H9 (cell line): ENCODE results near the gene PITPNM1. TPM values are rescaled to one million over a fixed set of nuclear protein-coding genes. Genes with fewer than 3 reads are reported as not detected.

Source experiments
- DNase-seq: peaks from one replicate; pipeline ENCODE4 v3.0.0-alpha.2; 2017
- H2AFZ ChIP-seq: one replicate; pipeline ENCODE4 v1.6.1; 2013; ENCODE audit warnings: mild to moderate bottlenecking, low read length, control low read depth, moderate library complexity
- H2AK5ac ChIP-seq: 2 replicates; pipeline ENCODE4 v1.6.1; 2013; ENCODE audit warnings: low read length, control low read depth, mixed read lengths; ENCODE audit not compliant: insufficient read length
- H2BK120ac ChIP-seq: one replicate; pipeline ENCODE4 v1.6.1; 2013; ENCODE audit warnings: low read depth, mild to moderate bottlenecking, low read length, control low read depth, inconsistent platforms; ENCODE audit not compliant: poor library complexity, severe bottlenecking
- H2BK12ac ChIP-seq: 2 replicates; pipeline ENCODE4 v1.6.1; 2013; ENCODE audit warnings: low read length, control low read depth, mixed read lengths, low read depth; ENCODE audit not compliant: insufficient read length
- H2BK15ac ChIP-seq: 2 replicates; pipeline ENCODE4 v1.6.1; 2013; ENCODE audit warnings: low read depth, low read length, control low read depth
- H2BK20ac ChIP-seq: one replicate; pipeline ENCODE4 v1.6.1; 2013; ENCODE audit warnings: low read depth, mild to moderate bottlenecking, low read length, control low read depth, inconsistent platforms; ENCODE audit not compliant: poor library complexity, severe bottlenecking
- H2BK5ac ChIP-seq: 2 replicates; pipeline ENCODE4 v1.6.1; 2013; ENCODE audit warnings: low read length, control low read depth, mixed read lengths; ENCODE audit not compliant: insufficient read length
- H3K14ac ChIP-seq: 2 replicates; pipeline ENCODE4 v1.6.1; 2013; ENCODE audit warnings: low read length, control low read depth; ENCODE audit not compliant: insufficient read depth
- H3K18ac ChIP-seq: 2 replicates; pipeline ENCODE4 v1.6.1; 2013; ENCODE audit warnings: low read depth, mild to moderate bottlenecking, mixed read lengths, low read length, control low read depth; ENCODE audit not compliant: insufficient read length
- H3K23ac ChIP-seq: 2 replicates; pipeline ENCODE4 v1.6.1; 2013; ENCODE audit warnings: low read length, control low read depth, mixed read lengths, low read depth; ENCODE audit not compliant: insufficient read length
- H3K23me2 ChIP-seq: 2 replicates; pipeline ENCODE4 v1.6.1; 2013; ENCODE audit warnings: low read depth, mild to moderate bottlenecking, mixed read lengths, low read length, control low read depth; ENCODE audit not compliant: insufficient read length, poor library complexity, severe bottlenecking
- H3K27ac ChIP-seq: 2 replicates; pipeline ENCODE4 v1.5.1; 2013; ENCODE audit warnings: low read length, control low read depth, mixed read lengths, low read depth; ENCODE audit not compliant: insufficient read length
- H3K27me3 ChIP-seq: 2 replicates; pipeline ENCODE4 v1.6.1; 2013; ENCODE audit warnings: low read length, control low read depth, inconsistent platforms; ENCODE audit not compliant: insufficient read depth
- H3K4ac ChIP-seq: 2 replicates; pipeline ENCODE4 v1.6.1; 2013; ENCODE audit warnings: low read depth, mild to moderate bottlenecking, control low read depth, inconsistent platforms, low read length, moderate library complexity
- H3K4me1 ChIP-seq: 2 replicates; pipeline ENCODE4 v1.6.1; 2013; ENCODE audit warnings: low read length, control low read depth, inconsistent platforms; ENCODE audit not compliant: insufficient read depth
- H3K4me2 ChIP-seq: 2 replicates; pipeline ENCODE4 v1.6.1; 2013; ENCODE audit warnings: low read length, control low read depth, mixed read lengths; ENCODE audit not compliant: insufficient read length, insufficient read depth
- H3K56ac ChIP-seq: 2 replicates; pipeline ENCODE4 v1.6.1; 2013; ENCODE audit warnings: low read depth, mild to moderate bottlenecking, mixed read lengths, low read length, control low read depth; ENCODE audit not compliant: insufficient read length
- H3K79me1 ChIP-seq: 2 replicates; pipeline ENCODE4 v1.6.1; 2013; ENCODE audit warnings: low read depth, mild to moderate bottlenecking, moderate library complexity, low read length, control low read depth, inconsistent platforms; ENCODE audit not compliant: insufficient read depth, poor library complexity, severe bottlenecking
- H3K79me2 ChIP-seq: 2 replicates; pipeline ENCODE4 v1.6.1; 2013; ENCODE audit warnings: low read length, control low read depth, inconsistent platforms; ENCODE audit not compliant: insufficient read depth
- H3K9ac ChIP-seq: 2 replicates; pipeline ENCODE4 v1.6.1; 2013; ENCODE audit warnings: low read length, control low read depth, mixed read lengths; ENCODE audit not compliant: insufficient read length; ENCODE audit errors: extremely low read depth
- H3K9me3 ChIP-seq: one replicate; pipeline ENCODE4 v1.6.1; 2013; ENCODE audit warnings: low read depth, low read length, inconsistent platforms; ENCODE audit not compliant: control insufficient read depth
- H3T11ph ChIP-seq: one replicate; pipeline ENCODE4 v1.6.1; 2013; ENCODE audit warnings: mild to moderate bottlenecking, low read length, control low read depth, inconsistent platforms
- H4K20me1 ChIP-seq: one replicate; pipeline ENCODE4 v1.6.1; 2013; ENCODE audit not compliant: control insufficient read depth, insufficient read length, insufficient read depth
- H4K5ac ChIP-seq: 2 replicates; pipeline ENCODE4 v1.6.1; 2013; ENCODE audit warnings: low read depth, mild to moderate bottlenecking, mixed read lengths, low read length, control low read depth; ENCODE audit not compliant: insufficient read length
- H4K8ac ChIP-seq: replicated peaks from 2 replicates; pipeline ENCODE4 v1.6.1; 2013; ENCODE audit warnings: low read length, control low read depth, mixed read lengths, low read depth; ENCODE audit not compliant: insufficient read length
- H4K91ac ChIP-seq: 2 replicates; pipeline ENCODE4 v1.6.1; 2013; ENCODE audit warnings: low read depth, mild to moderate bottlenecking, moderate library complexity, mixed read lengths, low read length, control low read depth; ENCODE audit not compliant: insufficient read length
- H3K27ac Mint-ChIP-seq, 3 experiments: 2 replicates in 2 of 3; 3 replicates in 1 of 3; pipeline ENCODE4 v1.8.0; 2020 to 2021; ENCODE audit warnings: mixed read lengths in 3 of 3, mild to moderate bottlenecking in 1 of 3, moderate library complexity in 1 of 3
- H3K27me3 Mint-ChIP-seq: 2 replicates; pipeline ENCODE4 v1.8.0; 2021; ENCODE audit warnings: low read depth, mild to moderate bottlenecking, moderate library complexity, mixed read lengths
- H3K36me3 Mint-ChIP-seq, 3 experiments: 2 replicates in 2 of 3; 3 replicates in 1 of 3; pipeline ENCODE4 v1.8.0; 2020 to 2021; ENCODE audit warnings: low read depth in 3 of 3, mixed read lengths in 3 of 3; ENCODE audit not compliant: insufficient read depth in 1 of 3
- H3K4me1 Mint-ChIP-seq, 2 experiments: 2 replicates each; pipeline ENCODE4 v1.8.0; 2020; ENCODE audit warnings: mixed read lengths in 2 of 2
- H3K4me3 Mint-ChIP-seq, 2 experiments: 2 replicates in 1 of 2; 3 replicates in 1 of 2; pipeline ENCODE4 v1.8.0; 2020 to 2021; ENCODE audit warnings: mild to moderate bottlenecking in 2 of 2, mixed read lengths in 2 of 2, moderate library complexity in 1 of 2
- H3K9me3 Mint-ChIP-seq, 2 experiments: 2 replicates in 1 of 2; 3 replicates in 1 of 2; pipeline ENCODE4 v1.8.0; 2020; ENCODE audit warnings: mild to moderate bottlenecking in 2 of 2, mixed read lengths in 2 of 2, moderate library complexity in 1 of 2
- WGBS: extraction: QIAGEN DNeasy Blood & Tissue Kit; methylation state at CpG from one replicate; pipeline ENCODE4 v1.1.7; 2013; ENCODE audit warnings: missing lambda C conversion rate, low lambda C conversion rate, mixed read lengths; ENCODE audit not compliant: insufficient read length; ENCODE audit errors: extremely low coverage; 5-methylcytosine and 5-hydroxymethylcytosine counted together
- total RNA-seq: library from RNA; stranded (reverse); gene quantifications from 2 replicates; pipeline ENCODE4 v1.2.1, GENCODE V29; 2021
- TF ChIP-seq, protein P1 (sequence below): fragments of 200-600 bp; sonication (generic); conservative IDR thresholded peaks from 3 replicates; pipeline ENCODE4 v1.8.0; 2021; ENCODE audit warnings: antibody characterized with exemption, mild to moderate bottlenecking

The PITPNM1 gene
- total RNA-seq, 1 experiment from 2014 or later: 43.5 TPM

DNA sequence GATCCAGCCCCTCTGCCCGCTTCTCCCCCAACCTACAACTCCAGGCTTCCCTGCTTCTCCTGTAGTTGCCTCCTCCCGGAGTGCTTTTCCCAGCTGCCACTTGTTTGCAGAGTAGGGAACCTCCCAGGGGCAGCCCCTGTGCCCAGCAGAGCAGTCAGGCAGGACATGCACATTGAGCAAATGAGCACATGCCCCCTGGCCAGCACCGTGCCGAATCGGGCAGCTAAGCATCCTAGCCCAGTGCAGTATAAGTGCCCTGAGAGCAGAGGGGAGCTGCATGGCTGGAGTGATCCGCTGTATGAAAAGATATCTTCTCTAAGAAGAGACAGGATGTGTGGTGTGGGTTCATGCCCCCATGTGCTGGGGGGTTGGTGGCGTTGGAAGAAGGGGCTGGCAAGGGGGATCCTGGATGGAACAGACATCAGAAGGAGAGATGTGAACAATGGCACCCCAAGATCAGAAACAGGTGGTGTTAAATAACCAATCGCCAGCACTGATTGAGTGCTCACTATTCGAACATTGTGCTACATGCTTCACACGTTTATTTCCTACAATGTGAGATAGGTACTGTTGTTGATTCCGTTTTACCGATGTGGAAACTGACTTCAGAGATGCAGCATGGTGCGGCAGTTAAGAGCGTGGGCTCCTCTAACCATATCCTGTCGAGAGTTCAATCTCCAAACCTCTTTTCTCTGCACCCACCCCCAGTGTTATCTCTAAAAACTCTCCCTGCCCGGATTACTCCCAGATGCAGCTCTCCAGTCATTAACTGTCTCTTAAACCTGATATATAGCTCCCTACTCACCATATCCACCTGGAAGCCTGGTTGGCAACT, 21.1 kb downstream of the PITPNM1 start:
- DNase-seq: no peak
- Histone ChIP-seq H3K79me1 (no peaks in the 10 kb centered on the region), H3K27ac (no peak overlapping the region), H2BK5ac (no peak overlapping the region), H3K18ac (no peak overlapping the region), H2AFZ (no peak overlapping the region), H3K23ac (no peak overlapping the region), H4K5ac (no peak overlapping the region), H3K9me3 (no peaks in the 10 kb centered on the region), H4K91ac (no peak overlapping the region), H4K8ac (no peak overlapping the region), H3K4ac (no peak overlapping the region), H2AK5ac (no peak overlapping the region), H3K14ac (no peak overlapping the region), H4K20me1 (no peaks in the 10 kb centered on the region), H3K9ac (no peak overlapping the region), H3K27me3 (no peaks in the 10 kb centered on the region; the same call in 1 of the 2 replicates), H3K4me1 (no peaks in the 10 kb centered on the region; the same call in 1 of the 2 replicates), H3K56ac (no peak overlapping the region), H3T11ph (no peak overlapping the region), H3K4me2 (no peak overlapping the region), H2BK120ac (no peak overlapping the region), H2BK20ac (no peak overlapping the region), H2BK12ac (no peak overlapping the region), H3K23me2 (no peaks in the 10 kb centered on the region), H3K79me2 (no peaks in the 10 kb centered on the region), H2BK15ac (no peak overlapping the region)
- Mint-ChIP-seq H3K4me3 (peak overlapping the region; percentile 83 to 84; a peak in 4 of 5 replicates), H3K4me1 (peaks cover 19 to 25% of the 10 kb centered on the region in 2 experiments), H3K36me3 (peaks cover 5 to 12% (median 8%) of the 10 kb centered on the region in 3 experiments; a peak in 6 of 7 replicates), H3K27ac (no peak overlapping the region), H3K9me3 (no peaks in the 10 kb centered on the region), H3K27me3 (peaks cover 28% of the 10 kb centered on the region)
- WGBS: no CpG with 5 or more reads among the region's 16 CpGs
- TF ChIP-seq, protein P1, sequence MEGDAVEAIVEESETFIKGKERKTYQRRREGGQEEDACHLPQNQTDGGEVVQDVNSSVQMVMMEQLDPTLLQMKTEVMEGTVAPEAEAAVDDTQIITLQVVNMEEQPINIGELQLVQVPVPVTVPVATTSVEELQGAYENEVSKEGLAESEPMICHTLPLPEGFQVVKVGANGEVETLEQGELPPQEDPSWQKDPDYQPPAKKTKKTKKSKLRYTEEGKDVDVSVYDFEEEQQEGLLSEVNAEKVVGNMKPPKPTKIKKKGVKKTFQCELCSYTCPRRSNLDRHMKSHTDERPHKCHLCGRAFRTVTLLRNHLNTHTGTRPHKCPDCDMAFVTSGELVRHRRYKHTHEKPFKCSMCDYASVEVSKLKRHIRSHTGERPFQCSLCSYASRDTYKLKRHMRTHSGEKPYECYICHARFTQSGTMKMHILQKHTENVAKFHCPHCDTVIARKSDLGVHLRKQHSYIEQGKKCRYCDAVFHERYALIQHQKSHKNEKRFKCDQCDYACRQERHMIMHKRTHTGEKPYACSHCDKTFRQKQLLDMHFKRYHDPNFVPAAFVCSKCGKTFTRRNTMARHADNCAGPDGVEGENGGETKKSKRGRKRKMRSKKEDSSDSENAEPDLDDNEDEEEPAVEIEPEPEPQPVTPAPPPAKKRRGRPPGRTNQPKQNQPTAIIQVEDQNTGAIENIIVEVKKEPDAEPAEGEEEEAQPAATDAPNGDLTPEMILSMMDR: no peak
